ENCODE results near the gene HLA-B.
"Not testable (repeated sequence)": the region's sequence is repeated elsewhere in the genome, so short reads cannot be mapped to it uniquely, and the experiment has no call there.

The HLA-B gene

DNA sequence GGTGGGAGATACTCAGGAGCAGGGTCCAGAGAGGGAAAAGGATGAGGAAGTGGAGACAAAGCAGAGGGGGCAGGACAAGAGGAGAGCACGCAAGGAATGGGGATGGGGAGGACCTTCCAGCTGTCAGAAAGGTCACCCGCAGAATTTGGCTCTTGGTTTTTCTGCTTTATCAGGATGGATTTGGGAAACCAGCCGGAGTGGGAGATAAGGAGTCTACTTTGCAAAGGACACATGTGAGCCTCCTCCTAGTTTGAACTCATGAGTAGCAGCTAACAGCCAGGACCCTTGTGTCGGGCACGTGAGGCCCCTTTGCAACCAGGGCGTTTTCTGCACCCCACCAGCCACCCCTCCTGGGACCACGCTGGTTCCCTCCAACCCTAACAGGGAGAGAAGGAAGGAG, 38.9 kb upstream of the HLA-B start:
- Mint-ChIP-seq H3K9me3 (peaks cover 4% of the 10 kb centered on the region), H3K4me3 (no peak overlapping the region), H3K36me3 (ENCODE audit: low read depth) (peaks cover 5% of the 10 kb centered on the region), H3K4me1 (peaks cover 21% of the 10 kb centered on the region), H3K27ac (no peak overlapping the region), H3K27me3 (ENCODE audit: low read depth, poor library complexity) (peaks cover 29% of the 10 kb centered on the region)
- DNase-seq = no peak
- TF ChIP-seq, protein P1, sequence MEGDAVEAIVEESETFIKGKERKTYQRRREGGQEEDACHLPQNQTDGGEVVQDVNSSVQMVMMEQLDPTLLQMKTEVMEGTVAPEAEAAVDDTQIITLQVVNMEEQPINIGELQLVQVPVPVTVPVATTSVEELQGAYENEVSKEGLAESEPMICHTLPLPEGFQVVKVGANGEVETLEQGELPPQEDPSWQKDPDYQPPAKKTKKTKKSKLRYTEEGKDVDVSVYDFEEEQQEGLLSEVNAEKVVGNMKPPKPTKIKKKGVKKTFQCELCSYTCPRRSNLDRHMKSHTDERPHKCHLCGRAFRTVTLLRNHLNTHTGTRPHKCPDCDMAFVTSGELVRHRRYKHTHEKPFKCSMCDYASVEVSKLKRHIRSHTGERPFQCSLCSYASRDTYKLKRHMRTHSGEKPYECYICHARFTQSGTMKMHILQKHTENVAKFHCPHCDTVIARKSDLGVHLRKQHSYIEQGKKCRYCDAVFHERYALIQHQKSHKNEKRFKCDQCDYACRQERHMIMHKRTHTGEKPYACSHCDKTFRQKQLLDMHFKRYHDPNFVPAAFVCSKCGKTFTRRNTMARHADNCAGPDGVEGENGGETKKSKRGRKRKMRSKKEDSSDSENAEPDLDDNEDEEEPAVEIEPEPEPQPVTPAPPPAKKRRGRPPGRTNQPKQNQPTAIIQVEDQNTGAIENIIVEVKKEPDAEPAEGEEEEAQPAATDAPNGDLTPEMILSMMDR (IDR thresholded peaks at IDR 0.05) = no peak

GRCh38 chr6:31394381-31394780, 37.4 kb upstream of the HLA-B start:
- H3K27ac Mint-ChIP-seq = no peak overlapping the region
- peaks cover 1% of the 10 kb centered on the region for H3K9me3 Mint-ChIP-seq
- H3K4me1 Mint-ChIP-seq = peaks cover 16% of the 10 kb centered on the region
- H3K27me3 Mint-ChIP-seq (ENCODE audit: low read depth, poor library complexity) = peaks cover 15% of the 10 kb centered on the region
- H3K36me3 Mint-ChIP-seq (ENCODE audit: low read depth) = peaks cover 2% of the 10 kb centered on the region
- DNase-seq = no peak
- no peak overlapping the region for H3K4me3 Mint-ChIP-seq
- TF ChIP-seq, protein P1 (IDR thresholded peaks at IDR 0.05) = no peak

DNA sequence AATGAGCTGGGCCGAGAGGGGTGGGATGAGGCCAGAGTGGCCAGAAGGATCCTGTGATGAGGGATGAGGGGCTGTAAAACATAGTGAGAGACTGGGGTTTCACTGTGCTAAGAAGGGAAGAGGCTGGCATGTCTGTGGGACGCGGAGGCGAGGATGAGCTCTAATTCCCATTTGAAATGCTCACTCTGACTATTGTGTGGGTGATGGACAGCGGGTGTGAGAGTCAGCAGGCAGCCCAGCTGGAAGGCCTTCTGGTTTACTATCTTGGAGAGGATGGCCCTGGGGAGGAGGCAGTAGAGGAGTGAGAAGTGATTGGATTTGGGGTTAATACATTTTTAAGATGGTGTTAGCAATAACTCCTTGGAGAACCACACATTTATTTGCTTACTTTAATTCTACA, 37.0 kb upstream of the HLA-B start:
- no peak for DNase-seq
- Mint-ChIP-seq H3K36me3 (ENCODE audit: low read depth) (no peaks in the 10 kb centered on the region), H3K27me3 (ENCODE audit: low read depth, poor library complexity) (peaks cover 13% of the 10 kb centered on the region), H3K4me3 (no peak overlapping the region), H3K27ac (peak overlapping the region; percentile 13), H3K9me3 (no peaks in the 10 kb centered on the region), H3K4me1 (peaks cover 15% of the 10 kb centered on the region)
- TF ChIP-seq, protein P1 (IDR thresholded peaks at IDR 0.05) = no peak

- Mint-ChIP-seq H3K4me1 (peaks cover 40% of the 10 kb centered on the region), H3K27me3 (ENCODE audit: low read depth, poor library complexity) (peaks cover 12% of the 10 kb centered on the region)
- not testable (repeated sequence) for H3K9me3 Mint-ChIP-seq; DNase-seq; H3K4me3 Mint-ChIP-seq; H3K36me3 Mint-ChIP-seq (ENCODE audit: low read depth); H3K27ac Mint-ChIP-seq
Observed at GRCh38 chr6:31389802-31390132, 32.8 kb upstream of the HLA-B start.

DNA sequence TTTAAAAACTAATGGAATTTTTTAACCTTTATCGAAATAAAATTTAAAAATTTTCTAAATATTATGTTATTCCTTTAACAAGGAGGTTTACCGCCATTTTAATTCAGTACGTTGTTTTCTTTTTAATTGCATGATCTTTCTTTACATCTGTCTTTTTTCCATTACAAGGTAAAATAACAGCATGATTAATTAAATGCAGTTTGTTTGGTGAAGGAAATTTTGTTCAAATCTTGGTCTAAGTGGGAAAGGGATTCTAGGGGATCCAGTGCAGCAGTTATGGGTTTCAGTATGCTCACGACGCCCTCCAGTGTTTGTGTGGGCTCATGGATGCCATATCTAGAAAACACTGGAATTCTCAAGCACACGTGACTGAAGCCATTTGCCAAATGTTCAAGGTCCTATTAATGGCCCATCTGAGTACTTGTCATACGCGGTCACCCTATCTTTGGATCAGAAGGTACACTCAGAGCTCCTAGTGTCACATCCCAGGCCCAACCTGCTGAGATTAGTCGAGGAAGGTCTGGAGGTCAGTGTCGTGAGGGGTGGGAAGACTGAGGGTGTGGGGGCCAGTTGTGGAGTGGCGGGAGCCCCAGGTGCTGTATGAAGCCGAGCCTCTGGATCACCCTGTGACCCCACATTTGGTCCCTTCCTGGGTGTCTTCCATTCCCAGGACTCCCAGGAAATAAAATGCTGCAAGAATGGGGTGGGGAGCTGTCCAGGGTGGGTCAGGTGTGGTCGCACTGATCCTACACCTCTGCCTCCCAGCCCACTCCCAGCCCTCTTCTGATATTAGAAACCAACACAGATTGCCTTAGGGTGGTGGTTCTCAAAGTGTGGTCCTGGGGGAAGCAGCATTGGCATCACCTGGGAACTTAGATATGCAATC, 32.2 kb upstream of the HLA-B start:
- not testable (repeated sequence) for DNase-seq; H3K36me3 Mint-ChIP-seq (ENCODE audit: low read depth); H3K9me3 Mint-ChIP-seq; H3K4me3 Mint-ChIP-seq; H3K27ac Mint-ChIP-seq
- Mint-ChIP-seq H3K4me1 (peaks cover 36% of the 10 kb centered on the region), H3K27me3 (ENCODE audit: low read depth, poor library complexity) (peaks cover 13% of the 10 kb centered on the region)

GRCh38 chr6:31386977-31387376, 30.0 kb upstream of the HLA-B start:
- H3K4me1 Mint-ChIP-seq = peaks cover 32% of the 10 kb centered on the region
- H3K4me3 Mint-ChIP-seq = peak overlapping the region; percentile 51
- peak; percentile 49 for DNase-seq
- no peaks in the 10 kb centered on the region for H3K36me3 Mint-ChIP-seq (ENCODE audit: low read depth)
- TF ChIP-seq, protein P1 (IDR thresholded peaks at IDR 0.05) = no peak
- no peaks in the 10 kb centered on the region for H3K9me3 Mint-ChIP-seq
- peaks cover 15% of the 10 kb centered on the region for H3K27me3 Mint-ChIP-seq (ENCODE audit: low read depth, poor library complexity)
- peak overlapping the region; percentile 82 for H3K27ac Mint-ChIP-seq

DNA sequence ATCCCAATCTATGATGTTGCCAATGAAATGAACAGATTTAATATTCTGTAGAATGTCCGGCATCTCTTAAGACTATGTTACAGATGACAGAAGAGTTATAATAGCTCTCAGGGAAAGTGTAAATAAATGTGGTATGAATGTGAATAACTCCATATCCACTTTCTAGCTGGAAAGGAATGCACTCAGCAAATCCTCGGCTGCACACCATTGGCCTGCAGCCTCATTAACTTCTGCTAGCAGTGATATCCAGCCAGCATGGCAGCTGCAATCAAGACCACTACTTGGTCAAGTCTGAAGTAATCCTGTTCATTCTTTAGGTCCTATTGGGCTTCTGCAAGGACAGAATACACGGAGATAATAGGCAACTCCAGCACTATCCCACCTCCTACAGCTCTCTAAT, 29.1 kb upstream of the HLA-B start:
- DNase-seq = no peak
- TF ChIP-seq, protein P1 (IDR thresholded peaks at IDR 0.05) = no peak
- H3K4me3 Mint-ChIP-seq = no peak overlapping the region
- no peak overlapping the region for H3K27ac Mint-ChIP-seq
- peaks cover 21% of the 10 kb centered on the region for H3K27me3 Mint-ChIP-seq (ENCODE audit: low read depth, poor library complexity)
- peaks cover 38% of the 10 kb centered on the region for H3K4me1 Mint-ChIP-seq
- H3K36me3 Mint-ChIP-seq (ENCODE audit: low read depth) = no peaks in the 10 kb centered on the region
- no peaks in the 10 kb centered on the region for H3K9me3 Mint-ChIP-seq

All from nephron progenitor cell (in vitro differentiated cells).